Fibroblast of skin of right biceps (primary cell): ENCODE measurements around the gene DIRAS1.
"Not testable (repeated sequence)": the region's sequence is repeated elsewhere in the genome, so short reads cannot be mapped to it uniquely, and the experiment has no call there.

ENCODE experiments used
- DNase-seq: peaks from one replicate; pipeline ENCODE4 v3.0.0-alpha.2; 2013

DIRAS1 gene

GRCh38 chr19:2703691-2704216, 17.4 kb downstream of the DIRAS1 start:
- no peak for DNase-seq

- DNase-seq: no peak
These were observed 18.1 kb downstream of the DIRAS1 start for GRCh38 chr19:2703077-2703437.

GRCh38 chr19:2702170-2703076, 18.7 kb downstream of the DIRAS1 start, which contains the start of gene GNG7:
Gene GNG7 (minus strand): TSS chr19:2702694. CDS start chr19:2520688, 182,006 bp downstream.
- DNase-seq: peak; percentile 86

- no peak for DNase-seq
These were observed 19.6 kb downstream of the DIRAS1 start for GRCh38 chr19:2701361-2702169.

- no peak for DNase-seq
These were observed 20.4 kb downstream of the DIRAS1 start for GRCh38 chr19:2700660-2701360.

- DNase-seq: no peak
These were observed 21.6 kb downstream of the DIRAS1 start for GRCh38 chr19:2699413-2700140.

DNA sequence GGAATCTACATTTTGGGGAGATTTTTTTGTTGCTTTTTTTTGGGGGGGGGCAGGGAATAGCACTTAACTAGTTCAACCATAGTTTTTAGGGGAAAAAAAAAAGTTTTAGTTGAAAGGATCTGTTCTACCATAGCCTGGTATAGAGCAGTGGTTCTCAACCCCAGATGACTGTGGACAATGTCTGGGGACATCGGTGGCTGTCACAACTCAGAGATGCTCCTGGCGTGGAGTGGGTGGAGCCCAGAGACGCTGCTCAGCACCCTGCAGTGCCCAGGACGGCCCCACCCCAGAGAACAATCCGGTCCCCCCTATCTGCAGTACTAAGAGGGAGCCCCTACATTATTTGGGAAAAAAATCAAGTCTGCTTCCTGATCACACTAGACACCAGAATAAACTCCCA, 27.0 kb downstream of the DIRAS1 start:
- DNase-seq: no peak

- DNase-seq: no peak
These were observed 27.5 kb downstream of the DIRAS1 start for GRCh38 chr19:2693492-2694160.

GRCh38 chr19:2691951-2692350, 29.2 kb downstream of the DIRAS1 start:
- DNase-seq: no peak

- DNase-seq: no peak
These were observed 30.3 kb downstream of the DIRAS1 start for GRCh38 chr19:2690856-2691255.

- DNase-seq: no peak
These were observed 34.8 kb downstream of the DIRAS1 start for GRCh38 chr19:2686360-2686759.

DNA sequence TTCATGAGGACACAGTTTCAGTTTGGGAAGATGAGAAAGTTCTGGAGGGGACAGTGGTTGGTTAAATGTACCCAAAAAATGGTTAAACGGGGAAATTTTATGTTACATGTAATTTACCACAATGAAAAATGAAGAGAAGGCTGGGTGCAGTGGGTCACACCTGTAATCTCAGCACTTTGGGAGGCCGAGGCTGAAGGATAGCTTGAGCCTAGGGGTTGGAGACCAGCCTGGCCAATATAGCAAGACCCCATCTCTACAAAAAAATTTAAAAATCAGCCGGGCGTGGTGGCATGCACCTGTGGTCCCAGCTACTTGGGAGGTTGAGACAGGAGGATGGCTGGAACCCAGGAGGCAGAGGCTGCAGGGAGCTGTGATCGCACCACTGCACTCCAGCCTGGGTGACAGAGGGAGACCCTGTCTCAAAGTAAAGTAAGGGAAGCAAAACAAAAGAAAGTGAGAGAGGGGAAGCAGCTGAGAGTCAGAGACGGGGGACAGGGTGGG, 35.9 kb downstream of the DIRAS1 start:
- no peak for DNase-seq

GRCh38 chr19:2683430-2684003, 37.7 kb downstream of the DIRAS1 start:
- no peak for DNase-seq

DNA sequence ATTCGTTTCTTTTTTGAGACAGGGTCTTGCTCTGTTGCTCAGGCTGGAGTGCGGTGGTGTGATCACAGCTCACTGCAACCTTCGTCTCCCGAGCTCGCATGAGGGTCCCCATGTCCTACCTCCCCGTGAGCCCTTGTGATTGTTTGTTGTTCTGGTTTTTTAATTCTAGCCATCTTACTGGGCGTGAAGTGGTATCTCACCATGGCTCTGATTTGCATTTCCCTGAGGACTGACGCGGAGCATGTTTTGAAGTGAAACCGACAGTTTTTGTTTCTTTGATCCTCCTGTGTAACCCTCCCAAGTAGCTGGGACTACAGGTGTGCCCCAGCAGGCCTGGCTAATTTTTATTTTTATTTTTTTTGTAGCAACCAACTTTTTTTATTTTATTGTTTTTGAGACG, 40.4 kb downstream of the DIRAS1 start:
- DNase-seq: no peak

- no peak for DNase-seq
These were observed 41.7 kb downstream of the DIRAS1 start for GRCh38 chr19:2679439-2679838.

DNA sequence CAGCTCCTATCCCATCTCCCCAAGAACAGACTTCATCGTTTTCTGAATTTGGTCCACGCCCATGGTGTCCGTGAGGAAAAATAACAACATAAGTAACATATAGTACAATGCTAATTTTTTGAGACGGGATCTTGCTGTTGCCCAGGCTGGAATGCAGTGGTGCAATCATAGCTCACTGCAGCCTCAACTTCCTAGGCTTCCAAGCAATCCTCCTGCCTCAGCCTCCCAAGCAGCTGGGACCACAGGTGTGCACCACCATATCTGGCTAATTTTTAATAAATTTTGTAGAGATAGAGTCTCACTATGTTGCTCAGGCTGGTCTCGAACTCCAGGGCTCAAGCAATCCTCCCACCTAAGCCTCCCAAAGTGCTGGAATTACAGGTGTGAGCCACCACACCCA, 42.2 kb downstream of the DIRAS1 start:
- DNase-seq: not testable (repeated sequence)

DNA sequence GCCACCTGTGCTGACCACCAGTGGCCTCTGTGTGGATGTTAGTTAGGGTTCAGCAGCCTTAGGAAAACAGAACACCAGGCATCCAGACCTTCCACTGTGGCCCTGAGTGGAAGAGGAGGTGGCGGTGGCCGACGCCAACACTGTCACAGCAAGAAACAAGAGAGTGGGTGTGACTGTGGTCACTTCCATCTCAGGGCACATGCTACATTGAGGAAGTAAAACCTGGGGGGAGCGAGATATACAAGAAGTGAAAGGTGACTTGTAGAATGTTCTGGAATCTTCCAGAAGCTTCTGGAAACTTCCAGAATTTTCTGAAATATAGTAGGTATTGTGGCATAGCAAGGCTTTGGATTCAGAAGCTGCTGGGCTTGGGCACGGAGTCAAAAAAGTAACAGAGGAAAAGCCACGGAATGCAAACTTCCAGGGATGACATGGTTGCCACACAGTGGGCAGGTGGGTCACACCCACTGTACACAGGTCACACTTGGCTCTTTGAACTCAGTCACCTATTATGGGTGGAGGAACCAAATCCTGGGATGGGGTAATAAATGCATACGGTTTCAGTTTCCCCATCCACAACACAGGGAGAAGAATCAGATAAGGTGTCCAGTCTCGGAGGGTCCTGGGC, 43.0 kb downstream of the DIRAS1 start:
- DNase-seq: no peak

GRCh38 chr19:2676823-2677222, 44.3 kb downstream of the DIRAS1 start:
- no peak for DNase-seq

DNA sequence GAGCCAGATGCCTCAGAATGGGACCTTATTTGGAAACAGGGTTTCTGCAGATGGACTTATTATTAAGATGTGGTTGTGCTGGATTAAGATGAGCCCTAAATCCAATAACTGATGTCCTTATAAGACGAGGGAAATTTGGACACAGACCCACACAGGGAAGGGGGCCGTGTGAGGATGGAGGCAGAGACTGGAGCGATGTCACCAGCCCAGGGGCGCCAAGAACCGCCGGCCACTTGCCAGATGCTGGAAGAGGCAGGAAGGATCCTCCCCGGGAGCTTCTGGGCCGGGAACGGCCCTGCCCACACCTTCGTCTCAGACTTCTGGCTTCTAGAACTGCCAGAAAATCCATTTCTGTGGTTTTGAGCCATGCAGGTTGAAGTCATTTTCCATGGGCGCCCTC, 45.3 kb downstream of the DIRAS1 start:
- DNase-seq: no peak

GRCh38 chr19:2670217-2670616, 51.0 kb downstream of the DIRAS1 start:
- no peak for DNase-seq
